ENCODE results near the gene TMSB10. TPM values are rescaled to one million over a fixed set of nuclear protein-coding genes. Genes with fewer than 3 reads are reported as not detected.
A peak's percentile ranks its signal among the peaks of the same experiment; 100 is the strongest.

The TMSB10 gene
- total RNA-seq, 1 donor = 3,561 TPM

GRCh38 chr2:84894758-84895520, 10.5 kb upstream of the TMSB10 start:
- H3K4me3 ChIP-seq (ENCODE audit: low read depth, low read length) = no peak overlapping the region
- DNase-seq (ENCODE audit: low read depth) = peak; percentile 37
- TF ChIP-seq CTCF (IDR thresholded peaks at IDR 0.05; ENCODE audit: insufficient read depth, low read depth, low read length) = no peak

- no peak overlapping the region for H3K4me3 ChIP-seq (ENCODE audit: low read depth, low read length)
- TF ChIP-seq CTCF (IDR thresholded peaks at IDR 0.05; ENCODE audit: insufficient read depth, low read depth, low read length) = no peak
- DNase-seq (ENCODE audit: low read depth) = no peak
Observed at GRCh38 chr2:84896567-84896966, 8.9 kb upstream of the TMSB10 start.

- H3K4me3 ChIP-seq (ENCODE audit: low read depth, low read length) = no peak overlapping the region
- no peak for TF ChIP-seq CTCF (IDR thresholded peaks at IDR 0.05; ENCODE audit: insufficient read depth, low read depth, low read length)
- DNase-seq (ENCODE audit: low read depth) = no peak
Observed at GRCh38 chr2:84897773-84898172, 7.7 kb upstream of the TMSB10 start.

GRCh38 chr2:84899304-84900204, 5.9 kb upstream of the TMSB10 start:
- DNase-seq (ENCODE audit: low read depth) = no peak
- no peak for TF ChIP-seq CTCF (IDR thresholded peaks at IDR 0.05; ENCODE audit: insufficient read depth, low read depth, low read length)
- H3K4me3 ChIP-seq (ENCODE audit: low read depth, low read length) = no peak overlapping the region

GRCh38 chr2:84900971-84901370, 4.5 kb upstream of the TMSB10 start:
- no peak overlapping the region for H3K4me3 ChIP-seq (ENCODE audit: low read depth, low read length)
- TF ChIP-seq CTCF (IDR thresholded peaks at IDR 0.05; ENCODE audit: insufficient read depth, low read depth, low read length) = no peak
- DNase-seq (ENCODE audit: low read depth) = no peak

GRCh38 chr2:84901593-84902120, 3.8 kb upstream of the TMSB10 start:
- peak; percentile 64 for DNase-seq (ENCODE audit: low read depth)
- no peak for TF ChIP-seq CTCF (IDR thresholded peaks at IDR 0.05; ENCODE audit: insufficient read depth, low read depth, low read length)

More at GRCh38 chr2:84901593-84902120, 3.8 kb upstream of the TMSB10 start:
- H3K4me3 ChIP-seq (ENCODE audit: low read depth, low read length) = no peak overlapping the region
